ENCODE data around the gene FRMPD4. TPM values are rescaled to one million over a fixed set of nuclear protein-coding genes. Genes with fewer than 3 reads are reported as not detected.

The FRMPD4 gene
- total and polyA plus RNA-seq, 8 donors = 0.45 to 0.86 (median 0.68) TPM; not detected in 2

DNA sequence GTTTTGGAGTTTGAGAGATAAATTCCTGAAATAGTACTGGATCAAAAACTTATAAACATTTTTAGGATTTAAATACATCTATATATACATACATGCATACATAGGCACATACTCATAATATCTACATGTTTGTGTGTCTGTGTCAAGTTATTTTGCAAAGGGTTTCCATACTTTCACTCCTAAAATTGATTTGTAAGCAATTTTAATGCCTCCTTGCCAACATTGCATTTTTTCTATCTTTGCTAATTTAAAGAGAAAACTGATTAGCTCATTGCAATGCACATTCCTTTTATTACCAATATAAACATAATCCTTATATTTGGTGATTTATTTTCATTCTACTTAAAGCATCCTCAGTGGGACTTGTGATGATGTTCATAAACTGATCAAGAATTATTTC, 258.3 kb downstream of the FRMPD4 start:
- H3K4me1 ChIP-seq = no peaks in the 10 kb centered on the region
- DNase-seq (no peak), ATAC-seq (no peak)
- H3K9me3 ChIP-seq = no peaks in the 10 kb centered on the region
- no peak overlapping the region for H3K27ac ChIP-seq
- no peak overlapping the region for H3K4me3 ChIP-seq
- intact Hi-C loops (cut with DNase I) = no loop called here
- TF ChIP-seq, protein P1, sequence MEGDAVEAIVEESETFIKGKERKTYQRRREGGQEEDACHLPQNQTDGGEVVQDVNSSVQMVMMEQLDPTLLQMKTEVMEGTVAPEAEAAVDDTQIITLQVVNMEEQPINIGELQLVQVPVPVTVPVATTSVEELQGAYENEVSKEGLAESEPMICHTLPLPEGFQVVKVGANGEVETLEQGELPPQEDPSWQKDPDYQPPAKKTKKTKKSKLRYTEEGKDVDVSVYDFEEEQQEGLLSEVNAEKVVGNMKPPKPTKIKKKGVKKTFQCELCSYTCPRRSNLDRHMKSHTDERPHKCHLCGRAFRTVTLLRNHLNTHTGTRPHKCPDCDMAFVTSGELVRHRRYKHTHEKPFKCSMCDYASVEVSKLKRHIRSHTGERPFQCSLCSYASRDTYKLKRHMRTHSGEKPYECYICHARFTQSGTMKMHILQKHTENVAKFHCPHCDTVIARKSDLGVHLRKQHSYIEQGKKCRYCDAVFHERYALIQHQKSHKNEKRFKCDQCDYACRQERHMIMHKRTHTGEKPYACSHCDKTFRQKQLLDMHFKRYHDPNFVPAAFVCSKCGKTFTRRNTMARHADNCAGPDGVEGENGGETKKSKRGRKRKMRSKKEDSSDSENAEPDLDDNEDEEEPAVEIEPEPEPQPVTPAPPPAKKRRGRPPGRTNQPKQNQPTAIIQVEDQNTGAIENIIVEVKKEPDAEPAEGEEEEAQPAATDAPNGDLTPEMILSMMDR (IDR thresholded peaks at IDR 0.05) = no peak
- H3K27me3 ChIP-seq = no peaks in the 10 kb centered on the region
- H3K36me3 ChIP-seq = no peaks in the 10 kb centered on the region

DNA sequence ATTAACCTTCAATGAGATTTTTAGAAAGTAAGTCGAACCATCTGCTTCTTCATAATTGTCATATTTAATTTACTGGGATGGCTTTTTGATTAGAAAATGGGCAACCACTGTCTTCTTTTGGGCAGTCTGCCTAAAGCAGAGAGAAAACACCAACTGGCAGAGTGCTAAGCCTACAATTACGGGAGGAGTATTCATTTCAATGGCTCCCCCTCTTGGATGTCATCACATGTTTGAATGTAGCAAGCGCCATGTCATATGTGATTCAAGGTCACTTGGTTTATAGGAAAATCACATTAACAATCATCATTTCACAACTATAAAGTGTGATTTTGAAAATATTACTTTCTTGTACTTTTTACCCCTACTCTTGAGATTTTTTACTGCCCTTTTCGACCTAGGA, 261.9 kb downstream of the FRMPD4 start:
- no peaks in the 10 kb centered on the region for H3K36me3 ChIP-seq
- no peak overlapping the region for H3K4me3 ChIP-seq
- no peak overlapping the region for H3K27ac ChIP-seq
- intact Hi-C loops (cut with DNase I) = no loop called here
- TF ChIP-seq, protein P1 (IDR thresholded peaks at IDR 0.05) = no peak
- H3K27me3 ChIP-seq = no peaks in the 10 kb centered on the region
- DNase-seq (no peak), ATAC-seq (no peak)
- H3K4me1 ChIP-seq = no peaks in the 10 kb centered on the region
- no peaks in the 10 kb centered on the region for H3K9me3 ChIP-seq

DNA sequence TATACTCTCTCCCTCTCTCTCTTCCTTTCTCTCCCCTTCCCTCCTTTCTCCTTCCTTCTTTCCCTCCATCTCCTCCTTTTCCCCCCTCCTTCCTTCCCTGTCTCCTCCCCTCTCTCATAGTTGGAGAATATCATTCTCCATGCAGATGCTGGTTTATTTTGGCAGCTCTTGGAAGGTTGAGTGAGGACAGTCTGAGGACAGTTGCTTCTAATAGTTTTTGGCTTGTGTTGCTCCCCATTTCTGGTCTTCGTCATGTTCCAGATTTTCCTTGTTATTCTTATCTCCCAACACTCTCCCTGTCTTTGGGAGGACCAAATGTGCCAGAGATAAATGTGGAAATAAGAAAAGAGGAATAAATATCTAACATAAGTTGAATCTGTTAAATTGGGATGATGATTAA, 263.0 kb downstream of the FRMPD4 start:
- no peaks in the 10 kb centered on the region for H3K9me3 ChIP-seq
- ATAC-seq (no peak), DNase-seq (no peak)
- H3K4me1 ChIP-seq = no peaks in the 10 kb centered on the region
- H3K27ac ChIP-seq = no peak overlapping the region
- H3K4me3 ChIP-seq = no peak overlapping the region
- no peaks in the 10 kb centered on the region for H3K36me3 ChIP-seq
- TF ChIP-seq, protein P1 (IDR thresholded peaks at IDR 0.05) = no peak
- H3K27me3 ChIP-seq = no peaks in the 10 kb centered on the region
- intact Hi-C loops (cut with DNase I) = no loop called here

DNA sequence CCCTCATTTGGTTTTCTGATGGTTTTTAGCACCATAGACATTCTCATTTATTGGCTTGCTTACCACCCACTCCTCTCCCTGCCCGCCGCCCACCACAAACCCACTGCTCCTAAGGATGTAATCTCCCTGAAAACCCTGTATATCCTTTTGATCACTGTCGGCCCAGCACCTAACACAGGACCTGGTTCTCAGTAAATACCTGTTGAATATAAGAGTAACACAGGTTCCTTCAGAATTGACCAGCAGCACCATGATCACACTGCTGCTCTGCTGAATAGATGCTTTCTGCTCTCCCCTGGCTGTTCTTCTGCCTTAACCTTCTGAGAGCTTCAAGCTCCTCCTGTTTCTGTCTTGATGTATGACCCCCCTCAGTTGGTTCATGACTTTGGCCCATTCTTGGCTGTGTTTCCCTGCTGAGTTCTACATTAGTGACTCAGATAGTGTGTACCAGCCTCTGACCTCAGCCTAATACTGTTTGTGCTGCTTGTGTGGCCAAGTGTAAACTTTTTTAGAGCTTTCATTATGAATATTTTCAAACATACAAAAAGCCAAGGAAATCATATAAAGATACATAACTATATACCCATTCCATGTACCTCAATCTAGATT, 265.3 kb downstream of the FRMPD4 start:
- Histone ChIP-seq H3K9me3 (no peaks in the 10 kb centered on the region), H3K4me3 (no peak overlapping the region), H3K36me3 (no peaks in the 10 kb centered on the region), H3K27ac (no peak overlapping the region), H3K27me3 (no peaks in the 10 kb centered on the region), H3K4me1 (no peaks in the 10 kb centered on the region)
- TF ChIP-seq, protein P1 (IDR thresholded peaks at IDR 0.05) = no peak
- DNase-seq (no peak), ATAC-seq (no peak)
- intact Hi-C loops (cut with DNase I) = no loop called here

DNA sequence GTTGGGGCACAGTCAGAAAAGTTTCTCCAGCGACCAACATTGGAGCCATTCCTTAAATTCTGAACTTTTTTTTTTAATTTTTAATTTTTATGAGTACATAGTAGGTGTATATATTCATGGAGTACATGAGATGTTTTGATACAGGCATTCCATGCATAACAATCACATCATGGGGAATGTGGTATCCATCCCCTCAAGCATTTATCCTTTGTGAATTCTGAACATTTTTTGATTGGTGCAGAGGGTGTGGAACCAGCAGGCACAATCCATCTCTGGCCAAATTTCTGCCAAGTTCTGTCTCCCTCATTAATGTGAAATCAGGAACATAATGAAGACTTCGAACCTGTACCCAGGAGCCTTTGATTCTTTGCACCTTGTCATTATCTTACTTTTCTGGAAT, 267.0 kb downstream of the FRMPD4 start:
- no peaks in the 10 kb centered on the region for H3K9me3 ChIP-seq
- DNase-seq (no peak), ATAC-seq (no peak)
- TF ChIP-seq, protein P1 (IDR thresholded peaks at IDR 0.05) = no peak
- no peak overlapping the region for H3K27ac ChIP-seq
- no peak overlapping the region for H3K4me3 ChIP-seq
- no peaks in the 10 kb centered on the region for H3K27me3 ChIP-seq
- H3K36me3 ChIP-seq = no peaks in the 10 kb centered on the region
- intact Hi-C loops (cut with DNase I) = no loop called here
- H3K4me1 ChIP-seq = no peaks in the 10 kb centered on the region
